LNCAP (cell line): ENCODE measurements around the gene PCNX1.

Experiments
- TF ChIP-seq, protein P1 (sequence below): fragments of 450-650 bp; IDR thresholded peaks from 2 replicates; pipeline ENCODE4 v1.5.1; 2017; ENCODE audit warnings: mild to moderate bottlenecking

Gene PCNX1

DNA sequence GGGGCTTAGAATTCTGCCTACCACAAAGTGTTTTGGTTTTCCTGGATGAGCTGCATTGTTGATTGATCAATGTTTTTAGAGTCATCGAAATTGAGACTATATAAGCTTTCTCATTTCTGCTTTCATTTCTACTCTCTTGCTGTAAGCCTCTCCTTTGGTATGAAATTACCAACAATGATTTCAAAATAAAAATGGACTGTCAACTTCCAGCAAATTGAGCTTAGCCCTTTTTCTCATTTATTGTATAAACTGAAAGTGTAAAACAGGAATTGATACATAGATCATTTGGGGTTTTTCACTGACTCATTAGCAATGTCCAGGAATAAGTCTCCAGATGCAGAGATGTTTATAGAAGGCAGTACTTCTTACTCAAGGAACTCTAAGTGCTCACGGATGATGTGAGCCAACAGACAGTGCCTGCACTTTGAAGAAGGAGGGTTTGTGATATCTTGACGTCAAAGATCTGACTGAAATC, 20.0 kb upstream of the PCNX1 start:
- TF ChIP-seq, protein P1, sequence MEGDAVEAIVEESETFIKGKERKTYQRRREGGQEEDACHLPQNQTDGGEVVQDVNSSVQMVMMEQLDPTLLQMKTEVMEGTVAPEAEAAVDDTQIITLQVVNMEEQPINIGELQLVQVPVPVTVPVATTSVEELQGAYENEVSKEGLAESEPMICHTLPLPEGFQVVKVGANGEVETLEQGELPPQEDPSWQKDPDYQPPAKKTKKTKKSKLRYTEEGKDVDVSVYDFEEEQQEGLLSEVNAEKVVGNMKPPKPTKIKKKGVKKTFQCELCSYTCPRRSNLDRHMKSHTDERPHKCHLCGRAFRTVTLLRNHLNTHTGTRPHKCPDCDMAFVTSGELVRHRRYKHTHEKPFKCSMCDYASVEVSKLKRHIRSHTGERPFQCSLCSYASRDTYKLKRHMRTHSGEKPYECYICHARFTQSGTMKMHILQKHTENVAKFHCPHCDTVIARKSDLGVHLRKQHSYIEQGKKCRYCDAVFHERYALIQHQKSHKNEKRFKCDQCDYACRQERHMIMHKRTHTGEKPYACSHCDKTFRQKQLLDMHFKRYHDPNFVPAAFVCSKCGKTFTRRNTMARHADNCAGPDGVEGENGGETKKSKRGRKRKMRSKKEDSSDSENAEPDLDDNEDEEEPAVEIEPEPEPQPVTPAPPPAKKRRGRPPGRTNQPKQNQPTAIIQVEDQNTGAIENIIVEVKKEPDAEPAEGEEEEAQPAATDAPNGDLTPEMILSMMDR, result no peak

DNA sequence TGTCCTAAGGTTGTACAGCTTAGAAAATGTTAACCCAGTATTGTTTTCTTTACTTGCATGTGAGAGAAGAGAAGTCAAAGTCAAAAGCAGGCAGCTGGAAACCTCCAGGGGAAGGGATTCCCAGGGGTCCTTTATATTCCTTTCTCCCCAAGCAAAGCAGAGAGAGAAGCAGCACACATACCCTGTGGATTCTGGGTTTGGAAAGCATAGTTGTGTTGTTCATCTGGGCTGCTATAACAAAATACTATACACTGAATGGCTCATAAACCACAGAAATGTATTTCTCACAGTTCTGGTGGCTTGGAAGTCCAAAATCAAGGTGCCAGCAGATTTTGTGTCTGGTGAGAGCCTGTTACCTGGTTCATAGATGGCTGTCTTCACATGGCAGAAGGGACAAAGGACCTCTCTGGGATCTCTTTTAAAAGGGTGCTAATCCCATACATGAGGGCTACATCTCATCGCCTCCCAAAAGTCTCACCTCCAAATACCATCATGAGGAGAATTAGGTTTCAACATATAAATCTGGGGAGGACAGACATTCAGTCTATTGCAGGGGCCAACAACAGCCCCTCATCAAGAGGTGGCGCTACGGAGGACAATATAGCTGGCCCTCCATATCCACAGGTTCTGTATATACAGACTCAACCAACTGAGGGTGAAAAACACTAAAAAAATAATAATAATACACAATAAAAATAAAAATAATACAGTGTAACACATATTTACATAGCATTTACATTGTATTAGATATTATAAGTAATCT, 19.3 kb upstream of the PCNX1 start:
- TF ChIP-seq, protein P1, result no peak

DNA sequence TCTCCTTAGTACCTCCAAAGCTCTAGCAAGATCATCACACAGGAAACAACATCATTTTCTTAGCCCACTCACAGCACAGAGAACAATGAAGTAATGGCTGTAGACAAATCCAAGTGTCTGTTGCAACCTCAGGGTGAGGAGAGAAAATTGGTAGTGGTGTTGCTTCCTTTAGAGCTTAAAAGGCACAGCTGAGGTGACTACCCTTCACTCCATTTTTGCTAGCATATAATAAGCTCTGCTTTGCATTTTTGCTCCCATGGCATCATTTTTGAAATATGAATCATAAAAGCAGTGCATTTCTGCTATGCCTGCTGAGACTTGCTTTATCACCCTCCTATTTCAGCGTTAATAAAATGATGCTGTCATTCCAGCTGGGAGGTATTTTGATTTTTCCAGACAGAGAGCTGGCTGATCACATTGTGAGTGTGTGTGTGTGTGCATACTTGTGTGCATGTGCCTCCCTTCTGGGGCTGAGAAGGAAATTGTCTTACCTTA, 18.5 kb upstream of the PCNX1 start:
- TF ChIP-seq, protein P1, result no peak

DNA sequence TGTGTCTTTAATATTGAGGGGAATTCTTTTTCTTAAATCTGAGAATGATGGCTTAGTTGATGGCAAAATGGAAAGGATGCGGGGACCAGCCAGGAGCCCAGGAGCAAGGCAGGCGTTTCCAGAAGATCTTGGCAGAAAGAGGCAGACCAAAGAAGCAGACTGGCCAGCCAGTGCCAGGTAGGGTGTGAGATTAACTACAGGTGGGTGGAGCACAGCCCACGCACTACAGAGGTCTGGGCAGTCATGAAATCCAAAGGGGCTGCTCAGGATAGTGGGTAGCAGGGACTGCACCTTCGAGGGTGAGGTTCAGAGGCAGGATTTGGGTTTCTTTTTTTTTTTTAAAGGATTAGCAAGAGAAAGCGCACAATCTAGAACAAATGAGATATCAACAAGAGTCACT, 17.7 kb upstream of the PCNX1 start:
- TF ChIP-seq, protein P1, result no peak

DNA sequence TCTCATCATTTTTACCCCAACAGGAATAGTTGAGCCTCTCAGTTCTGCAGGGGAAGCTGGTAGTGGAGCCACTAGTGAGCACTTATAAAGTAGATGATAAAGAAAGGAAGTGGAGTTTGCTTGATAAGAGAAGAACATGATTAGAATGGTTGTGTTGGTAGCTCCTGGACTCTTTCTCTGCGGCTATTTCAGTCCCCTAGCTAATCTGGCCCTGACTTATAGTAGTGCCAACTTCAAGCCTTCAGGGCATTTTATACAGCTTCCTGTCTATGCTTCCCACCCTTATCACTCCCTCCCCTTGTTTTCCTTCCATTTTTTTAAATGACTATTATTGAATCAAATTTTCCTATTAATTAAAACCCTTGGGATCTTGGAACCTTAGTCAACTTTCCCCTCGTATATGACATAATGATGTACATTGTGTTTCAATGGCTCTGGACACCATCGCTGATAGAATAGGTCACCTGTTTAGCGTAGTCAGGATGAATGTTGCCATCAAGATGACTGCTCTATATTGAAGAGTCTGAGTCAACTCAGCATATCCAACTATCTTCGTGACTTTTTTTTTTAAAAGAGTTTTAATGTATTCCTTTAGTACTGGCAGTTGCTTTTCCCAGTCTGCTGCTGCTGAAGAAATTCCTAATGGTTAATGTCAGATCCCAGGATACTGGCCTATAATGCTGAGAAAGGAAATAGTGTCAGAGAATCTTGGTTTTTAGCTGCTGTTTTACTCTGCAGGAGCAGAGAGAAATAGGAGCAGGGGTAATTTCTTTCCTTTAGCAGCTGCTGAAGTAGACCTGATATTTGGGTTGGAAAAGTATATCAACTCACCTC, 16.2 kb upstream of the PCNX1 start:
- TF ChIP-seq, protein P1, result no peak

DNA sequence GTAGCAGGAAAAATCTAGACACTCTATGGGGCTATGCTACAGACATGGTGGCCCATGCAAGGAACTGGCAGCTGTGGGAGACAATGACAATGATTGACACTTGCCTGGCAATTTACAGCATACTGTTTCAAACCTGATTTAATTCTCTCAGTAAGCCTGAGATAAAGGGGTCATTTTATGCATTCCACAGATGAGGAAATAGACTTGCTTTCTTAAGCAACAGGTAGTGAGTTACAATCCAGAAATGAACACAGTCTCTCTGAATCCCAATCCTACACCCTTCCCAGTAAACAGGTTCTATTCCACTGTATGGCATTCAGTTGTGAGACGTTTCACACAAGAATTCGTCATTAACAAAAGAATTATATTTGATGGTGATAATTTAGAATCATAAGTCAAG, 15.5 kb upstream of the PCNX1 start:
- TF ChIP-seq, protein P1, result no peak

DNA sequence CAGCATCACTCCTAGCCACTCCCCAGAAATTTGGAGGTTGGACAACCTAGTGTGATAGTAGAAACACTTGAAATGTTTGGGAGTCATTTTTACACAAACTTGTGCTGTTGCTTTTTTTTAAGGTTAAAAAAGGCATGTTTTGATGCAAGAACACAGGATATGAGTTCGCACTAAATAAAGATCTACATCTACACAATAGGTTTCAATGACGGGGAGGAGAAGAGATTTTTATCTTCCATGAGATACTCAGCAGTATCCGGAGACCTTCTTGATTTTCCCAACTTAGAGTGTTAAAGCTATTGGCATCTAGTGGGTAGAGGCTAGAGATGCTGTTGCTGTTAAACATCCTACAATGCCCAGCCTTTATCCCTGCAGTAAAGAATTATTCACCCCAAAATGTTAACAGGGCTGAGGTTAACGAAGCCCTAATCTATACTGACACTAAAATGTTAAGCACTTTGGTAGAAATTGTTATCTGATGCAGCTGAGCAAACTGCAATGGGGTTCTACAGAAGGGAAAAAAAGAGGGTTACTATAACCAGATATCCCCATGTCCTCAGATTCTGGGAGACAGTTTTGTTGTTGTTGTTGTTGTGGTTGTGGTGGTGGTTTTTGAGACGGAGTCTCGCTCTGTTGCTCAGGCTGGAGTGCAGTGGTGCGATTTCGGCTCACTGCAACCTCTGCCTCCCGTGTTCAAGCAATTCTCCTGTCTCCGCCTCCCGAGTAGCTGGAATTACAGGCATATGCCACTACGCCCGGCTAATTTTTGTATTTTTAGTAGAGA, 14.0 kb upstream of the PCNX1 start:
- TF ChIP-seq, protein P1, result no peak
